ENCODE measurements around the gene UBQLNL. TPM values are rescaled to one million over a fixed set of nuclear protein-coding genes. Genes with fewer than 3 reads are reported as not detected.

Gene UBQLNL
- total RNA-seq, 4 donors from 2014 or later = 0.27 TPM; not detected in 3

GRCh38 chr11:5524756-5525155 lies 8.3 kb upstream of the UBQLNL start:
- no peaks in the 10 kb centered on the region for H3K9me3 ChIP-seq
- 48 to 50% methylated on average over 2 of the region's 3 CpGs for WGBS, 2 donors
- H3K36me3 ChIP-seq = no peaks in the 10 kb centered on the region
- no peak for TF ChIP-seq CTCF (IDR thresholded peaks at IDR 0.05)
- TF ChIP-seq POLR2A (IDR thresholded peaks at IDR 0.05) = no peak
- no peak overlapping the region for H3K4me3 ChIP-seq
- no peak for DNase-seq
- H3K27me3 ChIP-seq = no peaks in the 10 kb centered on the region
- no peak overlapping the region for H3K27ac ChIP-seq
- H3K4me1 ChIP-seq = no peaks in the 10 kb centered on the region
- intact Hi-C loops (cut with DNase I) = no loop called here

- intact Hi-C loops (cut with DNase I) = no loop called here
- Histone ChIP-seq H3K4me1 (no peaks in the 10 kb centered on the region), H3K9me3 (no peaks in the 10 kb centered on the region), H3K4me3 (no peak overlapping the region), H3K27ac (no peak overlapping the region), H3K36me3 (no peaks in the 10 kb centered on the region), H3K27me3 (no peaks in the 10 kb centered on the region)
- TF ChIP-seq POLR2A (IDR thresholded peaks at IDR 0.05) = no peak
- no peak for TF ChIP-seq CTCF (IDR thresholded peaks at IDR 0.05)
- 78 to 95% methylated on average over 2 of the region's 2 CpGs for WGBS, 2 donors
- DNase-seq = no peak
These were observed 5.8 kb upstream of the UBQLNL start for GRCh38 chr11:5522308-5522707.

- Histone ChIP-seq H3K9me3 (no peaks in the 10 kb centered on the region), H3K27ac (no peak overlapping the region), H3K4me3 (no peak overlapping the region), H3K27me3 (no peaks in the 10 kb centered on the region), H3K36me3 (no peaks in the 10 kb centered on the region), H3K4me1 (no peaks in the 10 kb centered on the region)
- TF ChIP-seq POLR2A (IDR thresholded peaks at IDR 0.05) (no peak), CTCF (IDR thresholded peaks at IDR 0.05) (no peak)
- DNase-seq = no peak
- intact Hi-C loops (cut with DNase I) = no loop called here
- WGBS, 2 donors = 94 to 95% methylated on average over 4 of the region's 4 CpGs
These were observed 5.0 kb upstream of the UBQLNL start for GRCh38 chr11:5521540-5521939.

GRCh38 chr11:5514841-5515240 lies 1.7 kb downstream of the UBQLNL start:
- H3K27me3 ChIP-seq = no peaks in the 10 kb centered on the region
- H3K4me1 ChIP-seq = no peaks in the 10 kb centered on the region
- no peaks in the 10 kb centered on the region for H3K9me3 ChIP-seq
- no peak for TF ChIP-seq POLR2A (IDR thresholded peaks at IDR 0.05)
- TF ChIP-seq CTCF (IDR thresholded peaks at IDR 0.05) = no peak
- no peak overlapping the region for H3K4me3 ChIP-seq
- intact Hi-C loops (cut with DNase I) = no loop called here
- no peak for DNase-seq
- H3K27ac ChIP-seq = no peak overlapping the region
- H3K36me3 ChIP-seq = no peaks in the 10 kb centered on the region

- H3K9me3 ChIP-seq = no peaks in the 10 kb centered on the region
- H3K36me3 ChIP-seq = no peaks in the 10 kb centered on the region
- no peak for TF ChIP-seq POLR2A (IDR thresholded peaks at IDR 0.05)
- no peak for TF ChIP-seq CTCF (IDR thresholded peaks at IDR 0.05)
- 65 to 78% methylated on average over 4 of the region's 4 CpGs for WGBS, 2 donors
- no peak for DNase-seq
- H3K27ac ChIP-seq = no peak within 1 kb of the TSS
- no peaks in the 10 kb centered on the region for H3K4me1 ChIP-seq
- H3K27me3 ChIP-seq = no peaks in the 10 kb centered on the region
- intact Hi-C loops (cut with DNase I) = no loop called here
- H3K4me3 ChIP-seq = no peak within 1 kb of the TSS
These were observed 6.7 kb downstream of the UBQLNL start, which contains the start of gene UBQLN3 for GRCh38 chr11:5509803-5510202. TSS of gene UBQLN3 (minus strand) at chr11:5509957. CDS start at chr11:5509558, 399 bp downstream.
